H7 (cell line): ENCODE data around the gene SRGN. TPM values are rescaled to one million over a fixed set of nuclear protein-coding genes. Genes with fewer than 3 reads are reported as not detected.

Source experiments
- DNase-seq: peaks from one replicate; pipeline ENCODE4 v3.0.0; 2012
- H3K27me3 ChIP-seq: 2 replicates; pipeline ENCODE4 v1.6.0; 2011; ENCODE audit warnings: mild to moderate bottlenecking, low read length; ENCODE audit not compliant: control insufficient read depth, insufficient read depth
- H3K36me3 ChIP-seq: replicated peaks from 2 replicates; pipeline ENCODE4 v1.5.1; 2011; ENCODE audit warnings: low read length; ENCODE audit not compliant: control insufficient read depth, insufficient read depth
- H3K4me3 ChIP-seq: 2 replicates; pipeline ENCODE4 v1.5.1; 2011; ENCODE audit warnings: low read depth, mild to moderate bottlenecking, control low read depth, low read length, moderate library complexity; ENCODE audit not compliant: insufficient read depth
- total RNA-seq: library from RNA; depleted of rRNA; stranded (reverse); fragments of >200 nt; shearing (Covaris generic); gene quantifications from 2 replicates; pipeline ENCODE4 v1.2.3, GENCODE V29; 2014

Gene SRGN
- total RNA-seq, 1 experiment from 2014 or later: not detected

DNA sequence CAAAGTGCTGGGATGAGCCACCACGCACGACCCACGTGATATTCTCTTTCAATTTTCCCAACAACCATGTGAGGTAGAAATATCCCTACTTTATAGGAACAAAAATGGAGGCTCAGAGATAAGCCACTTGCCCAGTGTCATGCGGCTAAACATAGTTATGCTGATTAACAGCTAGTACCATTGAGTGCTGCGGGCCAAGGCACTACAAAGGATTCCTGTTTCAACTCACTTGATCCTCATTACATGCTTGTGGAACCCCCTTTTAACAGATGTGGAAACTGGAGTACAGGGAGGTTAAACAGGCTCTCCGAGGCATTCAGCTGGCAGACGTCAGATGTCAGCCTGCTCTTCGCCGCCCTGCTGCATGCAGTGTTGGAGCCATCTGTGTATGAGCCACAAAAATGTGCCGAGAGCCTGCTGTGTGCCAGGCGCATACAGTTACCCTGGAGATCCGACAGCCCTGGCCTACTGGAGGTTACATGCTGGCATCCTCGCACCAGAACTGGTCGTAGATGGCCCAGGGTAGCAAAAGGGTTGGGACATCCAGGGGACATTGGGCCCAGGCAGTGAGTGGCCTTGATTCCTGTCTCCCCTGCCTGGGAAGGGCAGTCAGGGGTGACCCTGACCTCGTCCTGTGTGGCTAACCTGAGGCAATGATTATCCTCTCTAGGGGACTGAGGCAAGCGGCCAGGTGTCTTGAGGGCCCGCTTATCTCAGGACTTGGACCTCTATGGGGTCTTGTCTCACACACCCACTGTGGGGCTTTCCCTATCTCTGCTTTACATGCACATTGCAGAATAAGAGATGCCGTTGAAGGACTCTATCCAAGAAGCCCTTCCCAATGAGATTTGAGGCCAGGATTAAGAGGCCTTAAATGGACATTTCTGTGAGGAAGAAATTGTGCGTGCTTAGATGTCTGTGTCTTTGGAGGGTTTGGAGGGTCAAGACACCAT, 18.5 kb upstream of the SRGN start:
- Histone ChIP-seq H3K36me3 (no peaks in the 10 kb centered on the region), H3K27me3 (no peaks in the 10 kb centered on the region; the same call in 1 of the 2 replicates), H3K4me3 (no peak overlapping the region)
- no peak for DNase-seq

DNA sequence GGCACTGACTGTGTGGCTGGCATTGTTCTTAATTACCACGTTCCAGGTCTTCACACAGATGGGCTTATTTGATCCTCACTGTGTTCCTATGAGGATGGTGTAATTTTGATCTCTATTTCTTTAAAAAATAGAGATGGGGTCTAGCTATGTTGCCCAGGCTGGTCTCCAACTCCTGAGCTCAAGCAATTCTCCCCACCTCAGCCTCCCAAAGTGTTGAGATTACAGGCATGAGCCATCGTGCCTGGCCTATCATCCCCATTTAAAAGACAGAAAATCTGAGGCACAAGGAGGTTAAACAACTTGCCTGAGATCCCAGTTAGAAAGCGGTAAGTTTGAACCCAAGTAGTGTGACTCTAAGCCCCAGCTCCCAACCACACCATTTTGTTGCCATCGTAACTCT, 17.0 kb upstream of the SRGN start:
- DNase-seq: no peak
- Histone ChIP-seq H3K36me3 (no peaks in the 10 kb centered on the region), H3K4me3 (no peak overlapping the region), H3K27me3 (no peaks in the 10 kb centered on the region)

- Histone ChIP-seq H3K4me3 (no peak overlapping the region), H3K27me3 (no peaks in the 10 kb centered on the region), H3K36me3 (no peaks in the 10 kb centered on the region)
- no peak for DNase-seq
These were observed 16.3 kb upstream of the SRGN start for GRCh38 chr10:69071610-69072009.

DNA sequence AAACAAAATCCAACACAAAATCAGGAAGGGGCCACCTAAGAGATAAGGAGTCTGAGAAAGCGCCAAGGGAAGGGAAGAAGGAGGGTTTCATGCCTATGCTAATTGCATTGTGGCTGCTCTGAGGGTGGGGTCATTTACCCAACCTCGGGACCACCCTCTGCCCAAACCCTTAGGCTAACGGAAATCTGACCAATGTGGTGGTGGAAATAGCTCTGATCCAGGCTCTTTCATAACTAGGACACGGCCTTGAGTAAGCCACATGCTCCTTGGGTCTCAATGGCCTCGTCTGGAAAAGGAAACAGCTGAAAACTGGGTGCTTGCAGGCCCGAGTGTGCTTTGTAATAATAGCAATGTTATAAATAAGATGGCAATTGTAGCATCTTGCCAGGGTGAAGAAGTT, 14.9 kb upstream of the SRGN start:
- H3K4me3 ChIP-seq: no peak overlapping the region
- no peaks in the 10 kb centered on the region for H3K27me3 ChIP-seq
- no peak for DNase-seq
- no peaks in the 10 kb centered on the region for H3K36me3 ChIP-seq

- H3K36me3 ChIP-seq: no peaks in the 10 kb centered on the region
- H3K4me3 ChIP-seq: no peak overlapping the region
- no peaks in the 10 kb centered on the region for H3K27me3 ChIP-seq
These were observed 14.1 kb upstream of the SRGN start for GRCh38 chr10:69073736-69074364.

GRCh38 chr10:69074532-69074931, 13.4 kb upstream of the SRGN start:
- Histone ChIP-seq H3K36me3 (no peaks in the 10 kb centered on the region), H3K4me3 (no peak overlapping the region), H3K27me3 (no peaks in the 10 kb centered on the region)
- no peak for DNase-seq

More at GRCh38 chr10:69073736-69074364, 14.1 kb upstream of the SRGN start:
- DNase-seq: no peak

DNA sequence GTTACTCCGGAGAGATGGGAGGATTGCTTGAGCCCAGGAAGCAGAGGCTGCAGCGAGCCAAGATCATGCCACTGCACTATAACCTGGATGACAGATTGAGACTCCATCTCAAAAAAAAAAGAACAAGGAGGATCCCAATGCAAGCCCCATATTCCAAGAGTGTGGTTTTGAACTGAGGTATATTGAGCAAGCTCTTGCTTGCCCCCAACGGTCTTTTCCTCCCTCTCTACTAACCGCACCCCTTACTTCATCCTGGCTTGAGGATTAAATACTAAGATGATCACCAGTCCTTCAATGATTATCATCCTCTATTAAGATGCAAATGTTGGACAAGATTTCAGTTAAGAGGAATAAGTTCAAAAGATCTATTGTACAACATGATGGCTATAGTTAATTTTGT, 12.5 kb upstream of the SRGN start:
- Histone ChIP-seq H3K36me3 (no peaks in the 10 kb centered on the region), H3K27me3 (no peaks in the 10 kb centered on the region), H3K4me3 (no peak overlapping the region)
- no peak for DNase-seq

DNA sequence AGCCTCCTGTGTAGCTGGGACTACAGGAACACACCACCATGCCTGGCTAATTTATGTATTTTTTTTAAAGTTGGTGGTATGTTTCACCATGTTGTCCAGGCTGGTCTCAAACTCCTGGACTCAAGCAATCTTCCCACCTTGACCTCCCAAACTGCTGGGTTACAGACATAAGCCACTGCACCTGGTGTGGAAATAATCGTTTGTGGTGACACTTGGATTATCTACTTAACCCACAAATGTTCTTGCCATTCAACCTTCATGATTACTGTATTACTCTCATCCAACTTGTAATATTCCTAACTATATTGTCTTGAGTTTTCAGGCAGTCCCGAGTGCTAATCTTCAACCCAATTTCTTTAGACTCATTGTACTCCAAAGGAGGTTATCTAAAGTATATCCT, 9.6 kb upstream of the SRGN start:
- no peak for DNase-seq
- Histone ChIP-seq H3K27me3 (no peaks in the 10 kb centered on the region), H3K4me3 (no peak overlapping the region), H3K36me3 (no peaks in the 10 kb centered on the region)

DNA sequence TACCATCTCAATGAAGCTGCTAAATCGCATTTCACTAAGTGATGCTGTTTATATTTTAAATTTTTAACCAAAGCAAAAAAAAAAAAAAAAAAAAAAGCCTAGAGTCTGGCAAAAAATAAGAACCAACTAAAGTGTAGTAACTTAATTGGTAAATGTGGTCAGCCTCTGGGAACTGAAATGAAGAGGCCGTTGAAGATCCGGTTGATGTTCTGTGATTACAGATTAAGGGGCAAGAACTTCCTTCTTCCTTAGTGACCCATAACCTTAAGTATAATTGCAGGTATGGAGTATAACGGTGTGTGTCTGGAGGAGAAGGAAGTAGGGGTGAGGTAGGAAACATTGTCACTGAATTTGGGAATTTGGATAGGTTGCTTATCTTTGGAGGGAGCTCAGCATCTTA, 7.7 kb upstream of the SRGN start:
- no peaks in the 10 kb centered on the region for H3K36me3 ChIP-seq
- no peak for DNase-seq
- no peak overlapping the region for H3K4me3 ChIP-seq
- no peaks in the 10 kb centered on the region for H3K27me3 ChIP-seq

GRCh38 chr10:69086001-69086509, 1.8 kb upstream of the SRGN start:
- Histone ChIP-seq H3K27me3 (no peaks in the 10 kb centered on the region), H3K36me3 (no peaks in the 10 kb centered on the region), H3K4me3 (no peak overlapping the region)
- peak; percentile 51 for DNase-seq

- DNase-seq: no peak
- no peaks in the 10 kb centered on the region for H3K27me3 ChIP-seq
- H3K4me3 ChIP-seq: no peak overlapping the region
- H3K36me3 ChIP-seq: no peaks in the 10 kb centered on the region
These were observed 517 bp downstream of the SRGN start for GRCh38 chr10:69088471-69088769.

DNA sequence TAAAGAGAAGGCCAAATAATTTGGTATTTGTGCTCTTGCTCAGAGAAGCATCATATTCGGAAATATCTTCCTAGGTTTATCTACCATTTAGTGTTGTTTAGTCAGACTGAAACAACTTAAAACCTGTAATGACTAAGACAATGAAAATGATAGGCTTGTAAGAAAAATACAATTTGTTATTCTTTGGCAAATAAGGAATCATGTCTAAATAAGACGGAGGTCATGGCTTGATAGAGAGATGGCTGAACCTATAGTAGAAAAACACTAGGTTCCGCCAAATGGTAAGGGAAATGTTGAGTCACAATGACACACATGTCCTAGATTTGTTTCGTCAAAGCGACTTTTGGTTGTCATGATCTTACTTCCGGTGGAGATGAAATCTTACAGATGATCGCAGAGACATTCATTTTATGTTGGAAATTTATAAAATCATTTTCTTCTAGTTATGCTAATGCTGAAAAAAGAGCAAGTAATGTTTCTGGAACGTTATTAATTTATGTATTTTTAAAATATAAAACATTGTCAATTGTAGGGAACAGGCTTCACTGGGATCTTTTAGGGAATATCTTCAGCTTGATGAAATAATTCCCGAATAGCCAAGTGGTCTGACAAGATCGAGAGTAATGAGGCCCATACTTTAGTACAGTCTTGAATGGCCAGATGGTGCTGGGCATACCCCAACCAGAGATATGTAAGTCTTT, 1.0 kb downstream of the SRGN start:
- DNase-seq: no peak
- H3K4me3 ChIP-seq: no peak overlapping the region
- H3K36me3 ChIP-seq: no peaks in the 10 kb centered on the region
- no peaks in the 10 kb centered on the region for H3K27me3 ChIP-seq

DNA sequence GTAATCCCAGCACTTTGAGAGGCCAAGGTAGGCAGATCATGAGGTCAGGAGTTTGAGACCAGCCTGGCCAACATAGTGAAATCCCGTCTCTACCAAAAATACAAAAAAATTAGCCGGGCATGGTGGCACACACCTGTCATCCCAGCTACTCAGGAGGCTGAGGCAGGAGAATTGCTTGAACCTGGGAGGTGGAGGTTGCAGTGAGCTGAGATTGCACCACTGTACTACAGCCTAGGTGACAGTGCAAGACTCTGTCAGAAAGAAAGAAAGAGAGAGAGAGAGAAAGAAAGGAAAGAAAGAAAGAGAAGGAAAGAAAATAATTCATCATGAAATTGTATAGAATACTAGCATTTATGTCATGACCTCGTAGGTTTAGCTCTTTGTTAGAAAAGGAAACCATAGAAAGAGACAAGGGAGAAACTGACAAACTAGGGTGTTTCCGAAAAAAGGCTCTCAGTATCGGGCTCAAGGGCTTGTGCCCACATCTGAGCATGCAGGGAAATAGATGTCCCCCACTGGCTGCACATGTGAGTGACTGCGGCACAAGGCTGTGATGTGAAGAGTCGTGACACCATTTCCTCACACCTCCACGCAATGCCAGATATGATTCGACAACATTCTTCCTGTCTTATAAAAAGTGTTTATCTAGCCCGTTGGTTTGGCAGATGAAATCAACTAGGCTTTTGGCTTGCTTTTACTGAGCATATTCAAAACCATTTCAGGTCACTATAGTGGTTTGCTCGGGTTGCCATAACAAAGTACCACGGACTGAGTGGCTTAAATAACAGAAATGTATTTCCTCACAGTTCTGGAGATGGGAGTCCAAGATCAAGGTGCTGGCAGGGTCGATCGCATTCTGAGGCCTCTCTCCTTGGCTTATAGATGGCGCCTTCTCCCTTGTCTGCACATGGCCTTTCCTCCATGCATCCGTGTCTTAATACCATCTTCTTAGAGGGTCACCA, 2.0 kb downstream of the SRGN start:
- H3K36me3 ChIP-seq: no peaks in the 10 kb centered on the region
- DNase-seq: no peak
- H3K4me3 ChIP-seq: no peak overlapping the region
- no peaks in the 10 kb centered on the region for H3K27me3 ChIP-seq

- H3K27me3 ChIP-seq: no peaks in the 10 kb centered on the region
- H3K4me3 ChIP-seq: no peak overlapping the region
- no peak for DNase-seq
These were observed 2.8 kb downstream of the SRGN start for GRCh38 chr10:69090685-69091084.

More at GRCh38 chr10:69090685-69091084, 2.8 kb downstream of the SRGN start:
- H3K36me3 ChIP-seq: no peaks in the 10 kb centered on the region
